ENCODE data around the gene ATAT1. TPM values are rescaled to one million over a fixed set of nuclear protein-coding genes. Genes with fewer than 3 reads are reported as not detected.

ATAT1 gene
- total RNA-seq, 1 donor from 2014 or later = 30.3 TPM

GRCh38 chr6:30689985-30690384 is 63.3 kb downstream of the ATAT1 start:
- peaks cover 42% of the 10 kb centered on the region for H3K4me1 Mint-ChIP-seq (ENCODE audit: unreplicated experiment)
- peak overlapping the region; percentile 87 for H3K27ac Mint-ChIP-seq (ENCODE audit: unreplicated experiment)
- TF ChIP-seq CTCF (IDR thresholded peaks at IDR 0.05; ENCODE audit: unreplicated experiment) = no peak
- peaks cover 17% of the 10 kb centered on the region for H3K36me3 Mint-ChIP-seq (ENCODE audit: low read depth, unreplicated experiment)
- DNase-seq (ENCODE audit: low spot score) = no peak
- H3K27me3 Mint-ChIP-seq (ENCODE audit: unreplicated experiment) = peaks cover 17% of the 10 kb centered on the region
- peak overlapping the region; percentile 94 for H3K4me3 Mint-ChIP-seq (ENCODE audit: unreplicated experiment)
- H3K9me3 Mint-ChIP-seq (ENCODE audit: unreplicated experiment) = no peaks in the 10 kb centered on the region

GRCh38 chr6:30690403-30691207 is 63.9 kb downstream of the ATAT1 start, which contains the start of gene NRM:
Gene NRM, minus strand, starts transcription at chr6:30690984. Its CDS starts 10 bp downstream, at chr6:30690974.
- H3K4me3 Mint-ChIP-seq (ENCODE audit: unreplicated experiment) = peak within 1 kb of the TSS; percentile 94
- TF ChIP-seq CTCF (IDR thresholded peaks at IDR 0.05; ENCODE audit: unreplicated experiment) = no peak
- peak within 1 kb of the TSS; percentile 87 for H3K27ac Mint-ChIP-seq (ENCODE audit: unreplicated experiment)
- H3K36me3 Mint-ChIP-seq (ENCODE audit: low read depth, unreplicated experiment) = peaks cover 11% of the 10 kb centered on the region
- H3K9me3 Mint-ChIP-seq (ENCODE audit: unreplicated experiment) = no peaks in the 10 kb centered on the region
- DNase-seq (ENCODE audit: low spot score) = peak; percentile 92
- peaks cover 36% of the 10 kb centered on the region for H3K4me1 Mint-ChIP-seq (ENCODE audit: unreplicated experiment)
- H3K27me3 Mint-ChIP-seq (ENCODE audit: unreplicated experiment) = peaks cover 11% of the 10 kb centered on the region

GRCh38 chr6:30691208-30691847 is 64.7 kb downstream of the ATAT1 start:
- no peak for TF ChIP-seq CTCF (IDR thresholded peaks at IDR 0.05; ENCODE audit: unreplicated experiment)
- Mint-ChIP-seq H3K4me3 (ENCODE audit: unreplicated experiment) (peak overlapping the region; percentile 93), H3K27ac (ENCODE audit: unreplicated experiment) (peak overlapping the region; percentile 76), H3K27me3 (ENCODE audit: unreplicated experiment) (peaks cover 7% of the 10 kb centered on the region), H3K9me3 (ENCODE audit: unreplicated experiment) (no peaks in the 10 kb centered on the region), H3K36me3 (ENCODE audit: low read depth, unreplicated experiment) (peaks cover 5% of the 10 kb centered on the region), H3K4me1 (ENCODE audit: unreplicated experiment) (peaks cover 31% of the 10 kb centered on the region)
- DNase-seq (ENCODE audit: low spot score) = no peak

Small RNA genes lying within 50 kb of the gene (microRNA-seq; reads per million reads assigned to microRNA genes)
- gene MIR877 (ENCODE audit: unreplicated experiment) = 918 reads per million, percentile 92 among the genes with 10 or more reads in this experiment

Other genes with a start within 250 kb of the ATAT1 start
- gene HLA-E, start 137.4 kb upstream of the ATAT1 start, total RNA-seq (ENCODE audit: unreplicated experiment) = 274 TPM
- gene GNL1, start 70.4 kb upstream of the ATAT1 start, total RNA-seq (ENCODE audit: unreplicated experiment) = 109 TPM
- gene PRR3, start 69.6 kb upstream of the ATAT1 start, total RNA-seq (ENCODE audit: unreplicated experiment) = 12.6 TPM
- 57.2 TPM for gene ABCF1, start 55.4 kb upstream of the ATAT1 start, total RNA-seq (ENCODE audit: unreplicated experiment)
- 75.8 TPM for gene PPP1R10, start 9.6 kb upstream of the ATAT1 start, total RNA-seq (ENCODE audit: unreplicated experiment)
- 39.8 TPM for gene MRPS18B, start 9.0 kb upstream of the ATAT1 start, total RNA-seq (ENCODE audit: unreplicated experiment)
- gene C6orf136, start 20.3 kb downstream of the ATAT1 start, total RNA-seq (ENCODE audit: unreplicated experiment) = 15.1 TPM
- gene DHX16, start 46.1 kb downstream of the ATAT1 start, total RNA-seq (ENCODE audit: unreplicated experiment) = 38.5 TPM
- gene PPP1R18, start 59.8 kb downstream of the ATAT1 start, total RNA-seq (ENCODE audit: unreplicated experiment) = 285 TPM
- 26.0 TPM for gene NRM, start 64.1 kb downstream of the ATAT1 start, total RNA-seq (ENCODE audit: unreplicated experiment)
- 51.7 TPM for gene MDC1, start 90.4 kb downstream of the ATAT1 start, total RNA-seq (ENCODE audit: unreplicated experiment)
- 1,094 TPM for gene TUBB, start 93.5 kb downstream of the ATAT1 start, total RNA-seq (ENCODE audit: unreplicated experiment)
- 136 TPM for gene FLOT1, start 115.8 kb downstream of the ATAT1 start, total RNA-seq (ENCODE audit: unreplicated experiment)
- gene IER3, start 117.7 kb downstream of the ATAT1 start, total RNA-seq (ENCODE audit: unreplicated experiment) = 4.8 TPM

All from endothelial cell (in vitro differentiated cells).